Tongue (tissue), 2 donors: ENCODE data around the gene UBE2E2. TPM values are rescaled to one million over a fixed set of nuclear protein-coding genes. Genes with fewer than 3 reads are reported as not detected.

ENCODE experiments used
- DNase-seq: peaks from one replicate; pipeline ENCODE4 v3.0.0-alpha.2; 2015
- total RNA-seq: library from RNA; depleted of rRNA; stranded (reverse); fragments of >200 nt; gene quantifications from one replicate; pipeline ENCODE4 v1.2.3, GENCODE V29; 2014

The UBE2E2 gene
- total RNA-seq, 1 donor from 2014 or later: 177 TPM

DNA sequence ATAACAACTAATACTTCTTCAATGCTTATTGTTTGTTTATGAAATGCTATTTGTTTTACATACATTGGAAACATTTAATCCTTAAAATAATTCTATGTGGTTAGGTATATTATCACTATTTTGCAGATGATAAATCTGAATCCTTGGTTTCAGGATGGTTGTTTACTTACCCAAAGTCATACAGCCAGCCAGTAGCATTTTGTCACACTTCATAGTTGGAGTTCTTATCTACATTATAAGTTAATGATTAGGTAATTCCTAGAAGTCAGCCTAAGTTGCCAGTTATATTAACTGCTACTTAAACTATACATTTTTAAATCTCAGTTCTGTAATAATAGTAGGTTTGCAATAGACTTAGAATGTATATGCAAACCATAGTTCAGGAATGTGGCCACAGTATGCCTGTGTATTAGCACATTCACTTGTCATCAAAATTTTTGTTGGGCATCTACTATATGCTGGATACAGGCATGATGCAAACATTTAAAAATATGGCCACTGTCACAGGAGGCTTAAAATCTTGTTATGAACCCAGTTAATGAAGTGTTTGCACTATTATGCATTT is 187.9 kb downstream of the UBE2E2 start:
- no peak for DNase-seq

DNA sequence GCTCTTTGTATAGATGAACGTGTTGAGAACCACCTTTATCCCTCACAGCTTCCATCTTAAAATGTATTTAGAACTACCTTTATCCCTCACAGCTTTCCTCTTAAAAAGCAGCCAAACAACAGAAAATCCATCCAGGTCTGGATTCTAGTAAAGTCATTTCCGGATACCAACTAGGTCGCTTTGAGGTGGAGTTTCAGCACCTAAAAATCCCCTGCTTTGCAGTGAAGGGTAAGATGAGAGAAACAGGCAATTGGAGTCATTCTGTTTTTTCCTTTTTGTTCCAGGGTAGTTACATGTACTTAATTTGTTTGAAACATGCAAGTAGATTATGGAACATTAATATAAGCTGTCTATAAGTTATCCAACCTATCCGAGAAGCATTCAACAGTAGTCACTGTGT is 192.0 kb downstream of the UBE2E2 start:
- no peak for DNase-seq

DNA sequence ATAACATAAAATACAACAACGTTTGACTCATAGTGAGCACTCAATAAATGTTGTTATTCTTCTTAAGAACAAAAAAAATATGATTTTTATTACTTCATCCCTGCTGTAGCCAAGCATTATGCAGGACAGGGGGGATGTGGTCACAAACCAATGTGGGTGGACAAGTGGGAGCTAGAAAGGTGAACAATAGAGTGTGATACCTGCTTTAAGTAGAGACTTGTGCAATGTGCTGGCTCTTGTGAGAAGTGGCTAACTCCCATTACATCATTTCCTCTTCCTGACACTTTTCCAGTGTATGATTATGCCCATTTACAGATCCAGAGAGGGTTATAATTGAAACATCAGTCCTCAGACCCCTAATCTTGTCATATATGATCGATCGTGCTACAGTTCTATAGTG is 193.6 kb downstream of the UBE2E2 start:
- no peak for DNase-seq

DNA sequence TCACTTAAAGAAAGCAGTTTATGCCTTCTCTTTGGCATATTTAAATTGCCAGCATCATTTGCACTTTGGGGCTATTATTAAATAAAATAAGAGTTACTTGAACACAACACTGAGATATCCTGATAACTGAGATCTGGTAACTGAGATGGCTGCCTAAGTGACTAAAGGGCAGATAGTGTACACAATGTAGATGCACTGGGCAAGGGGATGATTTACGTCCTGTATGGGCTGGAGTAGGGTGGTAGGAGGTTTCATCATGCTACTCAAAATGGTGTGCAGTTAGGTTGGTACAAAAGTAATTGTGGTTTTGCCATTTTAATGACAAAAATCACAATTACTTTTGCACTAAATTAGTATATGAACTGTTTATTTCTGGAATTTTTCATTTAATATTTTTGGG is 196.1 kb downstream of the UBE2E2 start:
- DNase-seq: no peak

DNA sequence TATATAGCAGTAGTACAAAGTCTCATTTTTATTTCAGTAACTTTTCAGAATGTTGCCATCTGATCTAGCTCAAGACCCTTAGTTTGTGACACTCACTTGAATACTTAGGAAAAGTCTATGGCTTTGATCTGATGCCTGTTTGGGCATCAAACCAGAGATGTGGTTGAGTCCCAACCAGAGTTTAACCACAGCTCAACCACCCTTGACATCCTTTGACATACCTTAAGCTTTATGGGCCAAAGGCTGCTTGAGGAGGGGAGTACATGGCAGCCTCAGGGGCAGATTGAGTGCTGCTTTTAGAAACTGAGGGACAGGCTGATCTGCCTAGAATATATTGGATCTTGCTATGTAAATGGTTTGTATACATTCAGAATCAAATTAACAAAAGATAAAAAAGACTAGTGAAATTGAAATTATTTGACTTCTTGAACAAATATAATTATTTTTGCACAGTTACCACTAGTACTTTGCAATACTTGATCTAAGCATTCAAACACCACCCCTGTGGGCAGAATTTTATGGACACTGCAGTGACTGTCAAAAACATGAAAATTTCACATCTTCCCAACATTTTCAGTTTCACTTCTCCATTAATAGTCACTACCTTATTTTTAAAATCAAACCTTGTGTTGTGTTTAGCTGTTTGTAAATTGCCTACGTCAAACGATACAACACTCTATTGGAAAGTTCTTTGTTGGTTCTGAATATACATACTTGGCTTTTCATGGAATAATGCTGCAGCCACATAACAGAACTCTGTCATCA is 199.8 kb downstream of the UBE2E2 start:
- no peak for DNase-seq

DNA sequence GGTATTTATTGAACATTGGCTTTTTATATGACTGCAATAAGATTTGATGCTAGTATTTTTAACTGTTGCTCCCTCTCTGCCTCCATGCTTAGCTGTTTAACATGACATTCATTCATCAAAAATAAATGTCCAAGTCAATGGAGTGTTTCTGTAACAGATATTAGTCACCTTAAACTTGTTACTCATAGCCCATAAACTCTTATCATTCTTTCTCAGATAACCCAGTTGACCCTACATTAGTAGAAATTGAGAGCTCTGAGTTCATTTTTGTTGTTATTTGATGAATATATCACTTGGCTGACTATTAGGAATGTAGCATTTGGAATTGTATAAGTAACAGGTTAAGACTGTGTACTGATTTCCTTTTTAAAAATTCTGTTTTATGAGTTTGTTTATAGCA is 201.1 kb downstream of the UBE2E2 start:
- no peak for DNase-seq

DNA sequence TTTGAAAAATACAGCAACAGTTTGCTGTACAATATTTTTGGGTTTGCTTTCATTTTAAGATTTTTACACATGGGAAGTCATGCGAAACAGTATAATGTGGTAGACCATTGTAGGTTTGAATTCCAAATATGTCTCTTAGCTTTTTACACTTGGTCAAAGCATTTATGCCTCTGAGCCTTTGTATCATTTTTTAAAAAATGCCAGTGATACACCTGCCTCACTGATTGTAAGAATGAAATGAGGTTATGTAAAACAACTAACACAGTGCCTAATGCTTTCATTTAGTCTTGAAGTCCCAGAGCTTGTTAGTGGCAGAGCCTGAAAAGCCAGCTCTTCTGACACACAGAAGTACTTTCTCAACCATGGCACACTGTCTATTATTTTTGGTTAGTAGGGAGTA is 202.0 kb downstream of the UBE2E2 start:
- DNase-seq: no peak

DNA sequence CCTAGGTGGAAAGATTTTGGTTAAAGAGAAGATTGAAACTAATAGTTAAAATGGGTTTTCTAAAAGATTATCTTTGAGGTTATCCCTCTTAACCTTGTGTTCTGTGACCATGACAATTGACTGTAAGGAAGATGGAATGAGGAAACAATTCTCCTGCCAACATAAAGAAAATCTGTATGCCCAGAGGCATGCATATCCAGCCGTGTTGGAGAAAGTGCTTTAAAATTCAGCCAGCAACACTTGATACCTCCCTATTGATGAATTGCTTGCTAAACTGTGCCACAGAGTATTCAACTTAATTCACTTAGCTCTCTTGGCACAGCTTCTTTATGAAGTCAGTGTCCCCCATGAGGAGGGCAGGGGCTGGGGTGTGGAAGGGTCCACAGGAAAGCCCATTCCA is 203.5 kb downstream of the UBE2E2 start:
- no peak for DNase-seq

DNA sequence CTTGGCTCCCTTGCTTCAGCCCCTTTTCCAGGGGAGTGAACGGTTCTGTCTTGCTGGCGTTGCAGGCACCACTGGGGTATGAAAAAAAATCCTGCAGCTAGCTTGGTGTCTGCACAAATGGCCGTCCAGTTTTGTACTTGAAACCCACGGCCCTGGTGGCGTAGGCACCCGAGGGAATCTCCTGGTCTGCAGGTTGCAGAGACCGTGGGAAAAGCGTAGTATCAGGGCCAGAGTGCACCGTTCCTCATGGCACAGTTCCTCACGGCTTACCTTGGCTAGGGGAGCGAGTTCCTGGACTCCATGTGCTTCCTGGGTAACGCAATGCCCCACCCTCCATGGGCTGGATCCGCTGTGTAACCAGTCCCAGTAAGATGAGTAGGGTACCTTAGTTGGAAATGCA is 214.9 kb downstream of the UBE2E2 start:
- no peak for DNase-seq

DNA sequence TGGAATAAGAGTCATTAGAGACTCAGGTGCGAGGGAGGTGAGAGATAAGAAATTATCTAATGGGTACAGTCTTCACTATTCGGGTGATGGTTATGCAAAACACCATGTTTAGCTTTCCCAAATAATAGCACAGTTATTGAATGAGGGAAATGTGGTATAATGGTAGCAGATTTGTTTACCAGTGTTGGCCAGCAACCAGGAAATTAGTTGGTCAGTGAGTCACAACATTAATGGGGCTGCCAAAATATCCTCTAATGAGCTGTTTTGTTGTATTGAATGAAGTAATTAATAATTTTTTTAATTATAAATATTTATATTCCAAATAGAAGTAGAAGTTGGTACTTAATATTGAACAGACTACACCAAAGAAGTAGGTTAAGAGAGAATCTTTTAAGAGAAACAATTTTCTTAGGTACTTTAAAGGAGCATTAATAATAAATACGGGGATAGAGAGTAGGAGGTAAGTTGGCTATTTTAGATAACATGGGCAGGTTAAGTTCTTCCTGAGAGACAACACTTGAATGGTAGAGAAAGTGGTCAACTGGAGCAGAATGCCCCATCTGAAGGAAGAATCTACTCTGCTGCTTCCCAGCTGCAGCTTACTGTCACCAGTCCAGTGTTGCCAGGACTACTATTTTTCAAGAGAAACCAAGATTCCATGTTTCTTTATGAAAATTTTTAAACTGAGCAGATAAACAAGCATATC is 218.8 kb downstream of the UBE2E2 start:
- DNase-seq: no peak

DNA sequence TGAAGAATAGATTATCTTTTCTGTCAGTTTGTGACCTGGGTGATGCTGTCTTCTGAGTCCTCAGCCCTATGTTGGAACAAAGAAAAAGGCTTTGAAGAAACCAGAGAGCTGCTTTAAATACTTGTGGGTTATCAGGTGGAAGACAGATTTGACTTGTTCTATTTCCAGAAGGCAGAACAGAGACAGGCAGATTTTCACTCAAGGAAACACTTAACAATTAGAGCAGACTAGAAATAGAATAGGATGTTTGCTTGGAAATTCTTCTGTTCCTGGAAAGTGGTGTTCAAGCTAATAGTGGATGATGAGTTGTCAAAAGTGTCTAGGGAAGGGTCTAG is 219.4 kb downstream of the UBE2E2 start:
- no peak for DNase-seq

DNA sequence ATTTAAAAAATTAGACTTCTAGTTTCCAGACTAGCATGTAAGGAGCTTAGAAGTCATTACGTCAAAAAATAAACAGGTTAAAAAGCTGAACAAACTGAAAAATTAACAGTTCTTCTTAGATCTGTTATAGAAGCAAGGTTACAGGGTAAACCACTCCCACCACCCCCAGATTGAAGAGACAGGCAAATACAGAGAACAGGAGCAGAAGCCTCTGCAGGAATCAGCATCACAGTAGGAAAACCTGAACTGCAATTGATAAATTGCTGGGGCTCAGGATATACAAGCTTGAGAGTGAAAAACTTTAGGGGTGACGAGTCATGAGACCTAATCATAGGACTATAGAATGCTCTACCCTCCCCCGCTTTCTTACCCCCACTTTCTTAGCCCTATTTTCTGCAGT is 222.3 kb downstream of the UBE2E2 start:
- DNase-seq: no peak

DNA sequence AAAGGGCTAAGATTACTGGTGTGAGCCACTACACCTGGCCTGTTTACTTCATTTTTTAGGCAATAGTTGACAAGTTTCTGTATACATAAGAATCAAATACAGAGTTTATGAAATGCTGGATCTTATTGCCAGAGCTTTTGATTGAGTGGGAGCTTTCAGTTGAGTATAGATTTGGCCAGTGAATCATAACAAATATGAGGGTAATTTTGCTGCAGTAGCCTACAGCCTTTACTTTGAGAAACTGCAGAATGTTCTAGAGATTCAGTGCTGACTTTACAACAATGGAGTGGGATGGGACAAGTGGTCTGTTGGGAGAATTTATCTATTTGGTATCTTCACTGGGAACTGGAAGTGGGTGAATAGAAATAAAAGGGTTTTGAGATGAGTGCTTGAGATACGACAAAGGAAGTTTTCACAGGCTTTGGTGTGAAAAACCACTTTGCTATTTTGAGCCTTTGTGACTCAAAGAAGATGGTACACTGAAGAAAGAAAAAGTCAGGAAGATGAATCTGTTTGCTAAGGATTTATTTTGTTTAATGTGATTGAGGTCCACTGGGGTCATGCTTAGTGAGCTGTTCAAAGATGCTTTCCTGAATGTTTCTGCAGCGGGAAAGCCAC is 227.8 kb downstream of the UBE2E2 start:
- no peak for DNase-seq

DNA sequence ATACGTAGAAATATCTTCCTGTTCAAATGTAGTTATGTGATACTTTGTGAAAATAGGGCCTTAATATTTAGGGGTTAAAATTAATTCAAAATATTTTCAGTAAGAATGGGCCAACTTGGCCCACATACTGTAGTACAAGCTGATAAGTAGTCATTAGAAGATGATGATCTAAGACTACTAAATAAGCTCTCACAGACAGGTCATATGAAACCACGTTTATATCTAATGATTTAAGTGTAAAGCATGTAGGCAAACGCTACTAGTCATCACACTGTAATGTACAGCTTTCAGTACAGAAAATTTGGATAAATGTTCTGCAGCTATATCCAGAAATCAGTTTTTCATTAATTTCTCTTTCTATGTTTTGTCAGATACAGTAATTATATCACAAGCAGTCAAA is 228.6 kb downstream of the UBE2E2 start:
- no peak for DNase-seq

DNA sequence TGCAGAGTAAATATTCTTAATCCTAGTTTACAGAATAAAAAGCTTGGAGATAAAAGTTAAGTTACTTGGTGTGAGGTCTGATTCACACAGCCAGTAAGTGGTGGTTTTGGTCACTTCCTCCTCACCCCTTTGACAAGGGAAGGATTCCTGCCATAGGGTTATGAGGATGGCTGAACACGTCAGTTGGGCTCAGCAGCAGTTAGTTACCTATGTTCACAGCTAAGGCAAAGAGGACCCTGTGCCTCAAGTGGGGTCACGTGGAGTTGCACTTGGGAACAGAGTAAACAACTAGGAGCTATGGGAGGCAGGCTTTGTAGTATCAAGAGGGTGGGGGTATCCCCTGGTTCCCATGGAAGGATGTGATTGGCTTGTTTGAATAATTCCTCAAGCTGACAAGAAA is 232.2 kb downstream of the UBE2E2 start:
- no peak for DNase-seq

DNA sequence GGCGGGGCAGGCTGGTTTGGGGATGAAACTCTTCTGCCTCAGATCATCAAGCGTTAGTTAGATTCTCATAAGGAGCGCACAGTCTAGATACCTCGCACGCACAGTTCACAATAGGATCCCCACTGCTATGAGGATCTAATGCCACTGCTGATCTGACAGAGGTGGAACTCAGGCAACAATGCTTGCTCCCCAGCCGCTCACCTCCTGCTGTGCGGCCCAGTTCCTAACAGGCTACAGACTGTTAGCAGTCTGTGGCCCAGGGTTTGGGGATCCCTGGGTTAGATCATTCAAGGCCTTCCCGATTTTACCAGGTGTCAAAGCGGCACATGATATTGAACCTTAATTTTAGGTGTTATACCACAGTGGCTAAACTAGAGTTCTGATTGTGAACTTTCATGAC is 232.8 kb downstream of the UBE2E2 start:
- DNase-seq: no peak

DNA sequence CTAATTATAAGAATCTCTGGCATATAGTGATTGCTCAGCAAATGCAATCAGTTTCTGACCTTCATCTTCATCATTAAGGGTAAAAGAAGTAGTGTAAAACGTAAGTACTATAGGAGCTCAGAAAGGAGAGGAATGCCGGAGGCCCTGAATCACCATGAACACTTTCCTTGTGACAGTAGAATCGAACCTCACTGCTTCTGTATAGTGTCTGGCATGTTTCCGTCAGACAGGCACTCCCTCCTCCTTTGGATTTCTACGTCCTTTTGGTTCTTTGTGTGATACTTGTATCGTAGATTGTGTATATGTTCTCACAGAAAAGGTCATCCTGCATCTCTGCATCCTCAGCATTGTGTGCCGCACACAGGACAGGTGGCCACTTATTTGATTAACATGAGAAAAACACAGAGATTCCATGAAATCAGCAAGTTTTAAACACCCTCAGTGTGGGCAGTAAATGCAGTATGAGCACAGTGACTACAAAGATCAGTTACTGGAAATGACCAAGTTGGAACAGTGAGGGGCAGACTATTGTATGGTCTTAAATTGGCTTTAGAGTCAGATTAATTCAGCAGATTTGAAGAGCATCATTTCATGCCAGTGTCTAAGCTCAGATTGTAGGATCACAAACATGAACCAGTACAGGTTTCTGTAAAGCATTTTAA is 234.5 kb downstream of the UBE2E2 start:
- DNase-seq: no peak

DNA sequence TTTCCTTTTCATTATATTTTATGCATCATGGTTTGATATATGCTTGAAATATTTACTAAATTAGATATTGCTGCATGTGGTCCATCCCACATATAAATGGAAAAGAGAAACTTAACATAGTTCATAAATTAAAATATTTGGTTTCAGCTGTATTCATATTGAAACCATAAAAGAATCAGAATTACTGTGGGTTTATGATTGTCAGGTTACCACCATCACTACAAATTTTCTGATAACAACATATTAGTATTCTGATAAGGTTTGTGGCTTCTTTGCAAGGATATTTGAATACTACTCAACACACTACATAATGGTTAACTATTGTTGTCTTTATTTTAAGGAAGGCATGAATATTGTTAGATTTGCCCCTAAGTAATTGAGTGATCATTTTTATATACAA is 235.5 kb downstream of the UBE2E2 start:
- no peak for DNase-seq

DNA sequence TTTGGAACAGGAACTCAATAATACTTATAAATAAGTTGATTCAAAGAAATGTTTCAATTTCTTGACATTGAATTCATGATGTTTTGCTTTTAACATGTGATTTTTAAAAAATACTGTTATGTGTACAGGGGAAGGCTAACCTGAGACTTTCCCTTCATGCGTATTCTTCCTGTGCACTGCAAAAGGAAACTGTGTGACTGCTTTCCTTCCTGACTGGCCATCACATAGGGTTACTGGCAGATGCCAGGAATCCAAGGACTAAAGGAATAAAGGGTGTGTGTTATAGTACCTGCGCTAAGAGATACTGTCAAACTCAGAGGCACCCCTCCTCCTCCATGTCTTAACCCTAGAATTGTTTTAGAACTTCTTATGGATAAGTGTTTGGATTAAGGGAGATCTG is 236.0 kb downstream of the UBE2E2 start:
- DNase-seq: no peak

DNA sequence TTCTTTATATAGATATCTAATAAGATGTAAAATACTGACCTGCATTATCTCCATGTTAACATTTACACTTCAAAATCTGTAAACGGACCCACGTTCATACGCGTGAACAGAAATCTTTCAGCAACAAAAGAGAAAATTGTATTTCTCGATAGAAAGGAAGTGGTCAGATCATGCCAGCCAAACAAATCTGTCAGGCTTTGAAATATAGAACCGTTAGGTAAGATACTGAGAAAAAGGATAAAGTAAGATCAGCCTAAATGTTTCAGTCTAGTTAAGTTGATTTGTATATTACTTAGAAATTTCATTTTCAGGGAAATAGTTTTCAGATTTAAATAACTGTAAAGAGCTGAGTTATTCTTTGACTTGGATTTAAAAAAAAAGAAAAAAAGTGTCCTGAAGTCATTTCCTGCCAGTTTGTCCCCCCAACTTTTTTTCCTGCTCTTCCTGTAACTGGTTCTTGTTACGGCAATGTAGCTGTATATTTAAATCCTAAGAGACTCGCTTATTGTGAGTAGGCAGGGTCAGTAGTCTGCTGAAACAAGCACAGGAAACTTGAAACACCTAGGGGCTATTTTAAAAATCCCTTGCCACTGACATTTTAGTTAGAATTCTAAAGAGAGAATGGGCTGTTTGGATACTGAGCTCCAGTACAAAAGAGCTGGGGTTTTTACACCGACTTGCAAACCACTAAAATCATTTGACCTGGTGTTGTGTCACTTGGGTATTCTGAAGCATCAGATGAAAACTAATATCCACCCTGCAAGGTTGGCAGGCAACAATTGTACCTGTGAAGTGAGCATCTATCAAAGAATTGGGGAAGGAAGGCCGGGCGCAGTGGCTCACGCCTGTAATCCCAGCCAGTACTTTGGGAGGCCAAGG is 237.5 kb downstream of the UBE2E2 start:
- no peak for DNase-seq

DNA sequence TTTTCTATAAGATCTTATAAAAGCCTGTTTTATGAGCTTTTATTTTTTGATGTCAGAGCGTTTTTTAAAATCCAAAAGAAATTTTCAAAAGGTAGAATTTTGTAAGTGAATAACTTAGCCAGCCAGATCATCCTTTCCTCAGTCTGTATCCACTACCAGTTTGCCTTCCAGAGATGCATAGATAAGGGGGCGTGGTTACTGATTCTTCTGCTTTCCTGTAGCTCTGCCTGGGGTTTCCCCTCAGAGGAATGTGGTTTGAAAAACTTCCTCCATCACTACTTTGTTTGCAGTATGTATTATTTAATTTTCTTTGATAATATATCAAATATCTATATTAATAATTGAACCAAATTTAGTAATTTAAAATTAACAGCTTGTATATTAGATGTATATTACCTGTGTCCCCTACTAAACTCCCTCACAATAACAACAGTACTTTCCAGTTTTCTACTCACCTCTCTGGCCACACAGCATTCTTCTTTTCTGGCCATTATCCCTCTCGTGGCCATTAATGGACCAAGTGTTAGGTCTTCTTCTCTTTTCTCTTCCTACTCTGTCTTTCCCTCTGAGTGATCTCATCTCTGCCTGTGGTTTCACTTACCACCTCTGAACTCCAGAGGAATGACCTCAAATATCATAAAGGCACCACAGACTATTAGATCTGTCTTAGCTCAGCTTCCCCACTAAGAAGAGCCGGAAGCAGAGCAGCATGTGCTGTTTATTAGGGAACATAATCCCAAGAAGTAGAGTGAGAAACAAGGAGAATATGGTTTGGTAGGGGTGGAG is 239.7 kb downstream of the UBE2E2 start:
- DNase-seq: no peak
